SW 1271 (cell line): ENCODE results near the gene MZT2B.
"Not testable (repeated sequence)": the region's sequence is repeated elsewhere in the genome, so short reads cannot be mapped to it uniquely, and the experiment has no call there.

ENCODE experiments used
- DNase-seq, 2 experiments: peaks; one replicate each; lab custom pipeline; 2025; lab: John Stamatoyannopoulos, UW

The MZT2B gene

GRCh38 chr2:130152816-130153595, 29.1 kb upstream of the MZT2B start:
- DNase-seq: no peak

DNA sequence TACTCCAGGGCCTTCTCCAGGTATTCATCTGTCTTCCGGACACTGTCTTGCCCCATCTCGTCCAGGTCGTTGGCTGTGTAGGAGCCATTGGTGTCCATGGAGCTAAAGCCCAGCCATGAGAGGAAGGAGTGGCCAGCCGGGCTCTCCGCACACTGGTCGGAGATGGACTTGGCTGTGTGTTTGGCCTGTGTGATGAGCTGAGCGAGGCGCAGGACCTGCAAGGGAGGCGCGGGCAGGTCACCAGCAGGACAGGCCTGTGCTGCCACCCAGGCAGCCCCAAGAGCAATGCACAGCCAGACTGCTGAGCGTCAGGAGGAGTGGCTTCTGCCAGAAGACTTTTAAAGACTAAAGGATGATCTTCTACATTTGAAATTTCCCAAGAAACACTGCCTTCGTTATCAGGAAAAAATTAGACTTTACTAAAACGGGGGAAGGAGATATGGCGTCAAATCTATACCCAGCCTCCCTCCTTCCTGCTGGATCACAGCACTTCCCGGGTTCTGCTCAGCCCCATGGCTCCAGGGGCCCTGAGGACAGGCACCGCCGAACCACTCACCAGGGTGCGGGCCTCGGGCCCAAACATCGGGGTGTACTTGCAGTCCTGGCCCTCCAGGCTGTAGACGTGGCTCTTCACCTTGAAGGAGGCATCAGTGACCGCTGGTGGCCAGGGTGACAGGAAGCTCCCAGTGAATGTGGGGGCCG, 28.2 kb upstream of the MZT2B start:
- not testable (repeated sequence) for DNase-seq

DNA sequence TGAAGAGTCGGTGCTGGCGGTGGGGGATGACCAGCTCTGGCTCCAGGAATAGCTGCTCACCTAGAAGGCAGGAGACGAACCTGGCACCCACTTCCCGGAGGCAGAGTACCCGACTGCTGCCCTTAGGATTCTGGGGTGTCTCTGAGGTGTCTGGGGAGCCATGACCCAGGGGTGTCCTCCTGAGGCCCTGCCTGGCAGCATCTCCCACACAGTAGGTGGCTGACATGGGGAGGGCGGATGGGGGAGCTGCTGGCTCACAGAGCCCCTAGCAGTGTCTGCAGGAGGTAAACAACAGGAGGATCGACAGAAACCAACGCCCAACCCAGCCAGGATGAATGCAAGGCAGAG, 27.7 kb upstream of the MZT2B start:
- not testable (repeated sequence) for DNase-seq

DNA sequence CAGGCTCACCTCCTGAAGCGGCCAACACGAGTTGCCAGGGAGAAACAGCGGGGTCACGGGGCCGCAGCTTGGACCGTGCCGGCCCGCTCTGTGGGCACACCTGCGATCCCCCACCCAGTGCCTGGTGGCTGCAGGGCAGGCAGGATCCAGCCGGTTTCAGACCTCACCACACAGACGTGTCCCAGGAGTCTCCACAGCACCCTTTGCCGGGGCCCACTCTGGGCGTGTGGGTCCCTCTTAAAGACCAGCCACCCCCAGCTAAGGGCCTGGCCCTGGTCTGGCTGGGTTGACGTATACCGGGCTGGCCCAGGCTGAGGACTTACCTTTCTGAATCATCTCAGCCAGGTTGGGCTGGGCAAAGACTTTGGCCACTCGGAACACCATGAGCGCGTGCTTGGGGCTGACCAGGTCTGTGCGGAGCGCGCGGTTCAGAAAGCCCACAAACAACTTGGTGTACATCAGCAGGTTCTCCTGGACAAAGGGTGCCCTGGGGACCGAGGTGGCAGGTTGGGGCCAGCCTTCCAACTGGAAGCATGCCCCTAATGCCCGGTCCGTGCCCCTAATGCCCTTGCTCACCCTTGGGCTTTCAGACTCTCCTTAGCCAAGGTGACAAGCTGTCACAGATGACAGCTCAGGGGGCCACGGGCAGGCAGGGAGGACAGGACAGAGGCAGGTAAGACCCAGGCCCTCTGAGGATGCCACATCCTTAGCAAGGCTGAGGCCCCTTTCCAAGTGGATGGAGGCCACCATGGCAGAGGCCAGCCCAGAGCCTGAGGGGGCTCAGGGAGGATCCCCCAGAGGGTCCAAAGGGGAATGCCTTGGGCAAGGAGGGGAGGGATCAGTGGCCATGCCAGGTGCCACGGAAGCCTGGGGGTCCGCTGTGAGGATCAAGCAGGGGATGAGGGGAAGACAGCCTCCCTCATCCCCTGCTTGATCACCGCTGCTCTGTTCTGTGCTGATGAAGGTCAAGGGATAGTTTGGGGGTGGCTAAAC, 27.0 kb upstream of the MZT2B start:
- DNase-seq: no peak

- peak in 1 of 2 experiments; percentile 25 for DNase-seq
Measured at GRCh38 chr2:130155956-130156623, 26.0 kb upstream of the MZT2B start.

GRCh38 chr2:130156624-130157004, 25.4 kb upstream of the MZT2B start:
- no peak for DNase-seq

GRCh38 chr2:130157354-130157753, 24.7 kb upstream of the MZT2B start:
- not testable (repeated sequence) for DNase-seq

- not testable (repeated sequence) for DNase-seq
Measured at GRCh38 chr2:130157825-130158514, 24.1 kb upstream of the MZT2B start.

GRCh38 chr2:130158631-130159030, 23.4 kb upstream of the MZT2B start:
- DNase-seq: no peak

GRCh38 chr2:130159376-130159775, 22.7 kb upstream of the MZT2B start:
- not testable (repeated sequence) for DNase-seq

DNA sequence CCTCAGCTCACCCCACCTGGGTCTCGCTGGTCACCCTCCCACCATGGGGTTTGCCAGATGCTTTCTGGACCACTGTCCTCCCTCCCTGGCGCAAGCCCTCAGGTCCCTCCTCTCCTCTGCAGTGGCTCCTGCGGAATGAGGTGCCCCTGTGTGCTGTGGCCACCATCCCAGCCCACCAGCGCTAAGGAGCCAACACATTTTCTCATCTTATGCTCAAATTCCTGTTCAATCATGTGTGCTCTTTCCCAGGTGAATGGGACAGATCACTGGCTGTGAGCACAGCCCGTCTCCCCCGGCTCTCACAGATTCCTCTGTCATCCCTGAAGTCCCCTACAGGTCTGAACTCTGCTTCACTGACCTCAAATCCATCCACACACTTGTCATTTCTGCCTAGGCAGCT, 21.9 kb upstream of the MZT2B start:
- DNase-seq: no peak

DNA sequence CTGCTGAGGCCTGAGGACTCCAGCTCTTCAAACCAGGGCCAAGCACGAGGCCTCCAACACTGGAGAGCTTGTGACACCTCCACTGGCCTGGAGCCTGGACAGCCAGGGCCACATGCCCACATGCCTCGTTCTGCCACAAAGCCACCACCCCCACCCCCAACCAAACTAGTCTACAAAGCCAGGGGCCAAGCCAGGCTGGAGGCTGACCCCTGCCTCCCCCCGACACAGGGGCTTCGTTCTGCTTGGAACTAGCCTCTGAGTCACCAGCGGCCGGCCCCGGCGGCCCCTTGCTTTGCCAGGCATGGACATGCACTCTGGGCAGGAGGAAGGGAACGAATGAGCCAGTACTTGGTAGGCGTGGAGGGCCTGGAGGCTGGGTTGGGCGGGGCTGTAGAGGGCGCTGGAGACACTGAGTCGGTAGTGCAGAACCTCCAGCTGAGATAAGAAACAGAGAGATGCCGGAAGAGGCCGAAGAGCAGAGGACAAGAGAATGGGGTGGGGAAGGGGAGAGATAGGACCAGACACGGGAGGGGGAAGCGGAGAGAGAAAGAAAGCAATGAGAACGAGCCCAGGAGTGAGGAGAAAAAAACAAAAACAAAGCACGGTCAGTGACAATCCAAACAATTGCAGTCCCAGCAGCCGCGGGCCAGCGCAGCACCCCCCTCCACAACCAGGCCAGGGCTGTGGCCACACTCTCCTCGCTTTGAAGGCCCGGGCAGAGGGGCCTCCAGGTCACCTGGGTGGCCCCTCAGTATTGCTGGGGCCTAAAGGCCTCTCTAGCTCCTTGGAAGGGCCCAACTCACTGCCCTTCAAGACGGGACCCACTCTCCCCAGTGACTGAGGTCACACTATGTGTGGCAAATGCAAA, 21.0 kb upstream of the MZT2B start:
- not testable (repeated sequence) for DNase-seq

DNA sequence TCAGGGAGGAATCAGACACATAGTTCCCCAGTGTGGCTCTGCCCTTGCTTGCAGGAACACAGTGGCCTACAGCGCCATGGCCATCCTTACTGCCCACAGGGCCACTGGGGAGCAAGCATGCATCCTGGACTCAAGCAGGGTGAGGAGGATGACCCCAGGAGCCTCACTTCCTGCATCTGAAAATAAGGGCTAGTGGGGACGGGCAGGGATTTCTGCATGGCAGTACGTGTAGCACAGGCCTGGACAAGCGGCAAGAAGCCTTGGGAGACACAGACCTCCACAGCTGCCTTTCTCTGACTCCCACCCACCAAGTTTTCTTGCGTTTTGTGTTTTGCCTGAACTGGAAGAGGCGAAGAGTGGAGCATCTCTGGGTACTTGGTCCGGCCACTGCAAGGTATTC, 19.6 kb upstream of the MZT2B start:
- DNase-seq: not testable (repeated sequence)

- DNase-seq: no peak
Measured at GRCh38 chr2:130162968-130163367, 19.1 kb upstream of the MZT2B start.

DNA sequence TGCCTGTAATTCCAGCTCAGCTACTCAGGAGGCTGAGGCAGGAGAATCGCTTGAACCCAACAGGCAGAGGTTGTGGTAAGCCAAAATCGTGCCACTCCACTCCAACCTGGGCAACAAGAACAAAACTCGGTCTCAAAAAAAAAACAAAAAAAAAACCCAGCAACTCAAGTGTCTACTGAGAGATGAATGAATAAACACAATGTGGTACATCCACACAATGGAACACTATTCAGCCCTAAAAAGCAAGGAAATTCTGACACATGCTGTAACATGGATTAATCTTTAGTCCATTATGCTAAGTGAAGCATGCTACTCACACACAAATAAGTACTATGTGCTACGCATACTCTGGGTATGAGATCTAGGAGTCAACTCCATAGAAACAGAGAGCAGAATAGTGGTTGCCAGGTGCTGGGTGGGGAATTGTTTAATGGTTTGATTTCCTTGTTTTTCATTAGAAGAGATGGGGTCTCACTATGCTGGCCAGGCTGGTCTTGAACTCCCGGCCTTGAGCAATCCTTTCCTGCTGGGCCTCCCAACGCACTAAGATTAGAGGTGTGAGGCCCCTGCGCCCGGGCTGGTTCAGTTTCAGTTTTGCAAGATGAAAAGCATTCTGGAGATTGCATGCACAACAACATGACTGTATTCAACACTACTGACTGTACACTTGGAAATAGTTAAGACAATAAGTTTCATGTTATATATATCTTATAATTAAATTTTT, 16.6 kb upstream of the MZT2B start:
- DNase-seq: no peak

GRCh38 chr2:130166611-130167010, 15.5 kb upstream of the MZT2B start:
- not testable (repeated sequence) for DNase-seq

DNA sequence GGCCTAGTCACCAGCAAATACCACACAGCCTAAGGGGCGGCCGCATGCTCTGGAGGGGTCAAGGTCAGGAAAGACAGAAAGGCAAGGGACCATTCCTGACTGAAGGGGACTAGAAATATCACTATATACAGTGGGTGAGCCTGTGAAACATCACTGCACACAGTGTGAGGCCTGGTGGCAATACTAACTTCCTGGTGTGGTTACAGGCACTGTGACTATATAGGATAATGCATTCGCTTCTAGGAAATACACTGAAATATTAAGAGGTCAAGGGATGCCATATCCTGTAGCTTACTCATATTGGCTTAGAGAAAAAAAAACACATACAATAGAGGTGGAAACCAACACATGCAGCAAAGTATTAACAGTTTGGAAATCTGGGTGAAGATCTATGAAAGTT, 12.9 kb upstream of the MZT2B start:
- not testable (repeated sequence) for DNase-seq

GRCh38 chr2:130169896-130170295, 12.2 kb upstream of the MZT2B start:
- no peak for DNase-seq

DNA sequence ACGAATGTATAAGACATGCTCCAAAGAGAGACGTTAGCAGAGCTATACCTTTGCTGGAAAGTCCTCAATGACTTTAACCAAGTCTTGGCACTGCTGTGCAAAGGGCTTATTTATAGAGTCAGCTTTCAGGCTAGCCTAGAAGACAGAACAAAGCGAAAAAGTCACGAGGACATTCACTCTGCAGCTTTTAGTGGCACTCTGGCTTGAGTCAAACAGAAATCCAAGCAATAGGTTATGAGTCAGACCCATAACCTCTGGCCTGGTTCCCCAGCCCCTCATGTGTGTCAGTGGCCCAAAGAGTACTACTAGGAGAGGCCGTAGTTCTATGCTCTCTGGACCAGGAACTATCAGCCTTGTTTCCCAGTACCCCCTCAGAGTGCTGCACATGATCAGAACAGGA, 7.2 kb upstream of the MZT2B start:
- not testable (repeated sequence) for DNase-seq
